ENCODE results near the gene FXYD3.

FXYD3 gene, protein sequence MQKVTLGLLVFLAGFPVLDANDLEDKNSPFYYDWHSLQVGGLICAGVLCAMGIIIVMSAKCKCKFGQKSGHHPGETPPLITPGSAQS

DNA sequence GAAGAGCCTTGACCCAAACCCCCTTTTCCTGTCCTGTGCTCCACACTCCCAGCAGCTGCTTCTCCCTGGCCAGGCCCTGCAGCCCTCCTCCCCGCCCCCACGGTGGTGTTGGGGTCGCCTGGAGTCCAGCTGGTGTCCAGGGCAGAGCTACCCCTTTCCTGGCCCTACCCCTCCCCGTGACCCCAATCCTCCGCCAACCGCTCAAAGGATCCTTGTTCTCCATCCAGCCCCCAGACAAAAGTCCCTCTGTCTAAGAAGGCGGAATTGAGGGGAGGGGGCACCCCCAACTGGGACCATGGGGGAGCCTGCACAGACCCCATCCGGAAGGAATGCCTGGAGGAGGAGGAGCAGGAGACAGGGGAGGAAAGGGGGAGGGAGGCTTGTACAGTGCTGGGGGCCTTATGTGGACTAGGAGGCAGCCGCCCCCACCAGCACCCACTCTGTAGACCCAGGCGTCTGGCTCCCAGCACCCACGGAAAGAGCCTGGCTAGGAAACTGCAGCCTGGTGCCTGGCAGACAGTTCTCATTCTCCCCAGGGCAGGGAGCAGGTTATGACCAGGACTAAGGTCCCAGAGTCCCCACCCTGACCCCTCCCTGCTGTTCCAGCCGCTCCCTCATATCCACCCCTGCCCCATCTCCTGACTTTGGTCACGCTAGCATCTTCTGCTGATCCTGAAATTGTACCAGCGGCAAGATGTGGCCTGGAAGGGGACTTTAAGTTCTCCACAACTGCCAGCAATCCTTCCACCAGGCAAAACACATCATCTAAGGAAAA, at the start of gene FXYD3:
TSS of gene FXYD3 (plus strand) at position 647 of the 775 bp plus-strand sequence. CDS start 3,554 bp downstream, outside the sequence.
- peaks cover 2% of the 10 kb centered on the region for H3K27me3 ChIP-seq (ENCODE audit: control insufficient read depth, insufficient read depth, low read length)
- H3K4me1 ChIP-seq (ENCODE audit: control insufficient read depth, insufficient read depth, low read length) = peaks cover 14% of the 10 kb centered on the region
- no peak within 1 kb of the TSS for H3K9ac ChIP-seq (ENCODE audit: low read depth, low read length)
- H3K36me3 ChIP-seq (ENCODE audit: control insufficient read depth, insufficient read depth, low read length) = no peaks in the 10 kb centered on the region
- H3K9me3 ChIP-seq (ENCODE audit: control insufficient read depth, insufficient read depth, low read length) = no peaks in the 10 kb centered on the region
- H3K4me3 ChIP-seq (ENCODE audit: low read depth, low read length) = peak within 1 kb of the TSS; percentile 52

DNA sequence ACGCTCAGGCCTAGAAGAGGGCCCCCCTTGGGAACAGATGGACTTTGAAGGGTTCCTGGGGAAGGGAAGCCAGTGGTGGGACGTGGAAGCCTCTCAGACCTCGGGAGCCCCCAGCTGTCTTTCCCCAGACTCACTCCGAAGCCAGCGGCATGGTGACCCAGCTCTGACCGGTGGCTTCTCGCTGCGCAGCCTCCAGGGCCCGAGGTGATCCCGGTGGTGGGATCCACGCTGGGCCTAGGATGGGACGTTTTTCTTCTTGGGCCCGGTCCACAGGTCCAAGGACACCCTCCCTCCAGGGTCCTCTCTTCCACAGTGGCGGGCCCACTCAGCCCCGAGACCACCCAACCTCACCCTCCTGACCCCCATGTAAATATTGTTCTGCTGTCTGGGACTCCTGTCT, 49.5 kb upstream of the FXYD3 start:
- Histone ChIP-seq H3K27me3 (ENCODE audit: control insufficient read depth, insufficient read depth, low read length) (no peaks in the 10 kb centered on the region), H3K9ac (ENCODE audit: low read depth, low read length) (no peak overlapping the region), H3K9me3 (ENCODE audit: control insufficient read depth, insufficient read depth, low read length) (no peaks in the 10 kb centered on the region), H3K4me1 (ENCODE audit: control insufficient read depth, insufficient read depth, low read length) (peaks cover 13% of the 10 kb centered on the region), H3K36me3 (ENCODE audit: control insufficient read depth, insufficient read depth, low read length) (no peaks in the 10 kb centered on the region), H3K4me3 (ENCODE audit: low read depth, low read length) (no peak overlapping the region)

DNA sequence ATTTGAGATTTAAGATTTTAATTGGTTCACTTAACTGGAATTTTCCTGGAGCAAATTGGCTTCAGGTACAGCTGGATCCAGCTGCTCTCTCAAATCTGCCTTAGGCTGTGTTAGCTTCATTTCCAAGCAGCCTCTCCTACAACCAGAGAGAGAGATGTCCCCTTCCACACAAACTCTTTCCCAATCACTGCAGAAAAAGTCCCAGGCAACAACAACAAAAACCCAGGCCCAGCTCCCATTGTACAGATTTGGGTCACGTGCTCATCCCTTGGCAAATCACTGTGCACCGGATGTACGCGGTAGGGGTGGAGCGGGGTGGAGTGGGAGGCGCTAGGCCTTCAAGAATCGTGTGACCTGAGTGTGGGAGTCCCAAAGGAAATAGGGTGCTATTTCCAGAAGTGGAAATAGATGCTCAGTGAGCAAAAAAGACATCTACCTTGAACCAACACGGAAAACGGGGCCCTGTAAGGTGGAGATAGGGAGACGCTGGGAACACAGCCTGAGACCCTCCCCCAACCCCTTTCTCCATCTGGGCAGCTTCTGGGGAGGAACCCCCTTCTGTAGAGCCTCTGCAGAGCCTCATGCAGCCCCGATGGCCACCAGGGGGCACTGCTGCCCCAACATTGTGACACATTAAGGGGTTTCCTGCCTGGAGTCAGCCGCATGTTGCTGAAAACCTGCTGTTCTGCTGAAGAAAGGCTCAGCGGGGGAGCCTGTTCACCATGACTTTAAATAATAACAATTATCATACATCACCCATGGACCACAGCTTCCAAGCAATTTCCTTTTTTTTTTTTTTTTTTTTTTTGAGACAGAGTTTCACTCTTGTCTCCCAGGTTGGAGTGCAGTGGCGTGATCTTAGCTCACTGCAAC, 48.7 kb upstream of the FXYD3 start:
- H3K4me3 ChIP-seq (ENCODE audit: low read depth, low read length) = peak overlapping the region; percentile 33

DNA sequence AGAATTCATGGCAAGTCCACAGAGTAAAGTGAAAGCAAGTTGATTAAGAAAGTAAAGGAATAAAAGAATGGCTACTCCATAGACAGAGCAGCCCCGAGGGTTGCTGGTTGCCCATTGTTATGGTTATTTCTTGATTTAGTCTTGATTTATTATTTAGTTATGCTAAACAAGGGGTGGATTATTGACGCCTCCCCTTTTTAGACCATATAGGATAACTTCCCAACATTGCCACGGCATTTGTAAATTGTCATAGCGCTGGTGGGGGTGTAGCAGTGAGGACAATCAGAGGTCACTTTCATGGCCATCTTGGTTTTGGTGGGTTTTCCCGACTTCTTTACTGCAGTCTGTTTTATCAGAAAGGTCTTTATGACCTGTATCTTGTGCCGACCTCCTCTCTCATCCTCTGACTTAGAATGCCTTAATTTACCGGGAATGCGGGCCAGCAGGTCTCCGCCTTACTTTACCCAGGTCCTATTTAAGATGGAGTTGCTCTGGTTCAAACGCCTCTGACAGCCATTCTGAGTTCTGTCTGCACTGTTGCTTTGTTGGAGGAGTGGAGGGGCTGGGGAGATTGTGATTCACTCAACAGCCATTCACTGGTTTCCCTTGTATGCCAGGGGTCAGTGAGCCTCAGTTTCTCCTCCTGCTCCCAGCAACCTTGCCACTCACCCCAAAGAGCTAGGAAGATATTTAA, 46.5 kb upstream of the FXYD3 start:
- no peaks in the 10 kb centered on the region for H3K27me3 ChIP-seq (ENCODE audit: control insufficient read depth, insufficient read depth, low read length)
- no peaks in the 10 kb centered on the region for H3K36me3 ChIP-seq (ENCODE audit: control insufficient read depth, insufficient read depth, low read length)
- no peak overlapping the region for H3K9ac ChIP-seq (ENCODE audit: low read depth, low read length)
- H3K9me3 ChIP-seq (ENCODE audit: control insufficient read depth, insufficient read depth, low read length) = no peaks in the 10 kb centered on the region
- peak overlapping the region; percentile 8 for H3K4me3 ChIP-seq (ENCODE audit: low read depth, low read length)
- peaks cover 13% of the 10 kb centered on the region for H3K4me1 ChIP-seq (ENCODE audit: control insufficient read depth, insufficient read depth, low read length)

More for the DNA sequence above, 48.7 kb upstream of the FXYD3 start:
- Histone ChIP-seq H3K27me3 (ENCODE audit: control insufficient read depth, insufficient read depth, low read length) (no peaks in the 10 kb centered on the region), H3K36me3 (ENCODE audit: control insufficient read depth, insufficient read depth, low read length) (no peaks in the 10 kb centered on the region), H3K4me1 (ENCODE audit: control insufficient read depth, insufficient read depth, low read length) (peaks cover 13% of the 10 kb centered on the region), H3K9me3 (ENCODE audit: control insufficient read depth, insufficient read depth, low read length) (no peaks in the 10 kb centered on the region), H3K9ac (ENCODE audit: low read depth, low read length) (no peak overlapping the region)

DNA sequence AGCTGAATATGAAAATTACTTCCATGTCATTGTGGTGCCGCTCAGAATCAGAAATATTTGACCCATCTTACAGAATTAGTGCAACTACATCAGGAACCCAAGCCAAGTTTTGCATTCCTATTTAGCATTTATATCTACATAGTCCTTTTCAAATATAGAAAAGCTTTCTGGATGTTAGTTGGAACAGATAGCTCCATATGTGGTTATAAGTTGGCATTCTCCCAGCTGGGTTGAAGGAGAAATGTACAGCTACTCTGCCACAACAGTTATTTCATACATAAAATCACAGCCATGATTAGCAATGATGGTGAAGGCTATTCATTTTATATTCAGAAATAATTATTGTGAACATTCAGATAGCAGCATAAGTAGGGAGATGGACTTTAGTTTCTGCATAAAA, 45.9 kb upstream of the FXYD3 start:
- H3K27me3 ChIP-seq (ENCODE audit: control insufficient read depth, insufficient read depth, low read length) = no peaks in the 10 kb centered on the region
- no peaks in the 10 kb centered on the region for H3K36me3 ChIP-seq (ENCODE audit: control insufficient read depth, insufficient read depth, low read length)
- no peaks in the 10 kb centered on the region for H3K9me3 ChIP-seq (ENCODE audit: control insufficient read depth, insufficient read depth, low read length)
- peaks cover 13% of the 10 kb centered on the region for H3K4me1 ChIP-seq (ENCODE audit: control insufficient read depth, insufficient read depth, low read length)
- H3K9ac ChIP-seq (ENCODE audit: low read depth, low read length) = no peak overlapping the region
- H3K4me3 ChIP-seq (ENCODE audit: low read depth, low read length) = no peak overlapping the region

DNA sequence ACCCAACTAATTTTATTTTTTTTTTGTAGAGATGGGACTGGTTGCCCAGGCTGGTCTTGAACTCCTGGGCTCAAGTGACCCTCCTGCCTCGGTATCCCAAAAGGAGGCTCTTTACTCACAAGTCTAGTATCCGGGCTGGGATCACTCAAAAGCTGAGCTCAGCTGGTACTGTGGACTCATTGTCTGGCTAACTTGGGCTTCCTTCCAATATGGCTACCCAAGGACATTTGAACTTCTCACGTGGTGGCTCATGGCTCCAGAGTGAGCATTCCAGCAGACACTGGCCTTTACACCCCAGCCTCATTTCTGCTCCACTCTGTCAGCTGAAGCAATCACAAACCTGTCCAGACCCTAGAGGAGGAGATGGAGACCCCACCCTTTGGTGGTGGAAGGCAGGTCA, 45.2 kb upstream of the FXYD3 start:
- no peaks in the 10 kb centered on the region for H3K27me3 ChIP-seq (ENCODE audit: control insufficient read depth, insufficient read depth, low read length)
- H3K4me1 ChIP-seq (ENCODE audit: control insufficient read depth, insufficient read depth, low read length) = peaks cover 13% of the 10 kb centered on the region
- H3K9ac ChIP-seq (ENCODE audit: low read depth, low read length) = no peak overlapping the region
- no peak overlapping the region for H3K4me3 ChIP-seq (ENCODE audit: low read depth, low read length)
- H3K9me3 ChIP-seq (ENCODE audit: control insufficient read depth, insufficient read depth, low read length) = no peaks in the 10 kb centered on the region
- H3K36me3 ChIP-seq (ENCODE audit: control insufficient read depth, insufficient read depth, low read length) = no peaks in the 10 kb centered on the region

DNA sequence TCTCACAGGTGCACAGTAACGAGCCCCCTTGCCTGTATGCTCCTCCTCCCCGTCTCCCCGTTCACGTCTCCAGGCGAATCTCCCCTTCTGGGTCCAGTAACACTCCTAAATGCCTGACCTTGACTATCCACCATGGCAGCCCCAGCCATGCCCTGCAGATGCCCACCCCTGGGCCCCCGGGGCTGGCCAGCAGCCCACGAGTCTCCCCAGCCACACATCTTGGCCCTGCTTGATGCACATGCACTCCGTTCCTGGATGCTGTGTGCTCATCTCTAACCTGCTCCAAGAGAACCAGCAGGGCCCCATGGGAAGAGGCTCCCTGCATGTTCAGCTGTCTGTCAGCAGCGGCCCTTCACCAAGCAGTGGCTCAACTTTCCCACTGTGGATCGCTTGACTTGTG, 42.1 kb upstream of the FXYD3 start:
- no peaks in the 10 kb centered on the region for H3K27me3 ChIP-seq (ENCODE audit: control insufficient read depth, insufficient read depth, low read length)
- H3K36me3 ChIP-seq (ENCODE audit: control insufficient read depth, insufficient read depth, low read length) = no peaks in the 10 kb centered on the region
- H3K4me3 ChIP-seq (ENCODE audit: low read depth, low read length) = no peak overlapping the region
- H3K9ac ChIP-seq (ENCODE audit: low read depth, low read length) = no peak overlapping the region
- no peaks in the 10 kb centered on the region for H3K9me3 ChIP-seq (ENCODE audit: control insufficient read depth, insufficient read depth, low read length)
- peaks cover 10% of the 10 kb centered on the region for H3K4me1 ChIP-seq (ENCODE audit: control insufficient read depth, insufficient read depth, low read length)

DNA sequence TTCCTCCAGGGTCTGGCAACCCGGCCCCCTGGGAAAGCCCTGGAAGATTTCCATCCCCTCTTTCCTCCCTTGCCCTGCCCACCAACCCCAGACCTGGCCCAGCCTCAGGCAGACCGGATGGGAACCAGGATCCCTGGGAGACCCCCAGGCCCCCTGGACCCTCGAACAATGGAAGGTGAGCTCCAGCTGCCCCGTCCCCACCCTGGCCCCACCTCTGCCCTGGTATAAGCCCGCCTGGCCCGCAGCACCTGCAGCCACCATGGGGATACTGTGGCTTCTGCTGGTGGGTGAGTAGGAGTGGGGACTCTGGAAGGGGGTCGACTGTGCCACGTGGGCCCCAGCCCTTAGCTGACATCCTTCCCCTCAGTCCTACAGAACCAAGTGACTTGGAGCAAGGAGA, 41.7 kb upstream of the FXYD3 start:
- no peaks in the 10 kb centered on the region for H3K27me3 ChIP-seq (ENCODE audit: control insufficient read depth, insufficient read depth, low read length)
- H3K36me3 ChIP-seq (ENCODE audit: control insufficient read depth, insufficient read depth, low read length) = no peaks in the 10 kb centered on the region
- no peak overlapping the region for H3K9ac ChIP-seq (ENCODE audit: low read depth, low read length)
- peaks cover 7% of the 10 kb centered on the region for H3K4me1 ChIP-seq (ENCODE audit: control insufficient read depth, insufficient read depth, low read length)
- no peak overlapping the region for H3K4me3 ChIP-seq (ENCODE audit: low read depth, low read length)
- no peaks in the 10 kb centered on the region for H3K9me3 ChIP-seq (ENCODE audit: control insufficient read depth, insufficient read depth, low read length)

DNA sequence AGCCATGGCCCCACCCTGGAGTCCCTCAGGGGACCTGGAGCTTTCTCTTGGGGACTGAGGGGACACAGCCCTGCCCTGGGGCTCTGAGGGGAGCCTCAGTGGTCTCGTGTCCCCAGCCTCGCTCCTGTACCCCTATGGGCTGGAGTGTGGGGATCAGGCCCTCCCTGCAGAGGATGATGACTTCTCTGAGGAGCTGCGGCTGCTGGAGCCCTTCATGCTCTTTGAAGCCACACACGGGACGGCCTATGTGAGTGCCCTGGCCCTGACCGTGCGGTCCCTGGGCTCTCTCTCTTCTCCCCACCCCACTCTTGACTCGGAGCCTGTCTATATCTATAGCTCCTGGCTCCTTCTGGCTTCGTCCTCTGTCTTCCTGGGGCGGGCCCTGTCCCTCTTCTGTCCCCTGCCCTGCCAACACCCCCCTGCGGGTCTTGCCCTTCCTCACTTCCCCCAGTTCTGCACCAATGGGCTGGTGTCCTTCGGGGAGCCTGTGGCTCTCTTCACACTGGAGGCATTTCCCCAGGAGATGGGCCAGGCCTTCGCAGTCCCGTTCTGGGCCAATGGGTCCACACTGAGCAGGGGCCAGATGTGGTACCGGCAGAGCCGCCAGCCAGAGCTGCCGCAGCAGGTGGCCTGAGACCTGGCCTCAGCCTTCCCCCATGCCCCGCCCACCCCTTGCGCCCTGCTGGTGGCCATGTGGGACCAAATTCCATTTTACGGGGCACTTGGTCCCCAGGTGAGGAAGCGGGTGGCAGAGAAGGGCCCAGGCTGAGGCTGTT, 41.0 kb upstream of the FXYD3 start:
- no peak overlapping the region for H3K9ac ChIP-seq (ENCODE audit: low read depth, low read length)
- H3K27me3 ChIP-seq (ENCODE audit: control insufficient read depth, insufficient read depth, low read length) = no peaks in the 10 kb centered on the region
- peaks cover under 1% of the 10 kb centered on the region for H3K4me1 ChIP-seq (ENCODE audit: control insufficient read depth, insufficient read depth, low read length)
- H3K36me3 ChIP-seq (ENCODE audit: control insufficient read depth, insufficient read depth, low read length) = no peaks in the 10 kb centered on the region
- H3K4me3 ChIP-seq (ENCODE audit: low read depth, low read length) = no peak overlapping the region
- no peaks in the 10 kb centered on the region for H3K9me3 ChIP-seq (ENCODE audit: control insufficient read depth, insufficient read depth, low read length)

DNA sequence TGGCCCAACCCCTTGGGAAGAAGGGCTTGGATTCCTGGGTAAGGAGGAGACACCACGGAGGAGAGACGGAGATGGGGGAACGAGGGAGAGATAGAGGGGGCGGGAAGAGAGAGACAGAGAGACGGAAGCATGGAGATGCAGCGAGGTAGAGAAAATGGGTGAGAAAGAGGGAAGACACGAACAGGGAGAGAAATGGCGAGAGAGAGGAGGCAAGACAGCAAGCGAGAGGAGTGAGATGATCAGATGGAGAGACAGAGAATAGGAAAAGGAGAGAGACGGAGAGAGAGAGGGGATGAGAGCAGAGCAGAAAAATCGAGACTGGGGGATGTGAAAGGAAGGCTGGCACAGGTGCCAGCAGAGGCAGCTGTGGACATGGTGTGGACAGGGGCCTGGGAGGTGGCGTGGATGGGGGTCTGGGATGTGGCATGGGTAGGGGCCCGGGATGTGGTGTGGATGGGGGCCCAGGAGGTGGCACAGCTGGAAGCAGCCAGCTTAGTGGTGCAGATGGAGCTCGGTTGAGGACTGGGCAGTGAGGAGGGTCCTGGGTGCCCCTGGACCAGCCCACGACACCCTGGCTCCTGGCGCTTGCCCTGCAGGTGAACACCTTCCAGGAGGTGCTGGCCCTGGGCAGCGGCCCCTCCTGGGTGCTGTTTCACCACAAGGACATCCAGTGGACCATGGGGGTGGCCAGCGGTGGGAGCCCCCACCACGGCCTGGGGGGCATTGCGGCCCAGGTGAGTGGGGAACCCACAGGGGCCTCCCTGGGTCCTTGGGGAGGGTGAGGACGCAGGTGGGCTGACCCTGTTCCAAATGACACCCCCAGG, 40.2 kb upstream of the FXYD3 start:
- H3K9me3 ChIP-seq (ENCODE audit: control insufficient read depth, insufficient read depth, low read length) = no peaks in the 10 kb centered on the region
- H3K27me3 ChIP-seq (ENCODE audit: control insufficient read depth, insufficient read depth, low read length) = no peaks in the 10 kb centered on the region
- H3K4me3 ChIP-seq (ENCODE audit: low read depth, low read length) = no peak overlapping the region
- H3K4me1 ChIP-seq (ENCODE audit: control insufficient read depth, insufficient read depth, low read length) = no peaks in the 10 kb centered on the region
- H3K9ac ChIP-seq (ENCODE audit: low read depth, low read length) = no peak overlapping the region
- H3K36me3 ChIP-seq (ENCODE audit: control insufficient read depth, insufficient read depth, low read length) = no peaks in the 10 kb centered on the region

Measured in iPS-15b (cell line).